HepG2 (cell line): ENCODE results near the gene GRIN3A. TPM values are rescaled to one million over a fixed set of nuclear protein-coding genes. Genes with fewer than 3 reads are reported as not detected.

Experiments used
- ATAC-seq: fragments of 200-7000 bp; cut with Tn5 transposase; 3 replicates; pipeline ENCODE4 v1.9.1; 2020; ENCODE audit warnings: mild to moderate bottlenecking, moderate library complexity
- BruUV-seq: library from RNA; stranded (reverse); fragments of 400-500 nt; replicated peaks from 2 replicates; lab custom pipeline; 2021; lab: Mats Ljungman, UMichigan
- CTCF ChIA-PET: fragments of 300-600 bp; formaldehyde crosslinking; extraction: SDS; loops from one replicate; lab custom pipeline; 2021; ENCODE audit warnings: low total read pairs, inconsistent platforms, low intra/inter-chr PET ratio; lab: Yijun Ruan, JAX
- POLR2A ChIA-PET: fragments of 350-600 bp; sonication (Branson Sonifier 250); formaldehyde crosslinking; loops from one replicate; lab custom pipeline; 2020; ENCODE audit warnings: antibody characterized with exemption, inconsistent platforms; lab: Yijun Ruan, JAX
- DNase-seq: peaks from one replicate; pipeline ENCODE4 v3.0.0-alpha.2; 2015; ENCODE audit warnings: low spot score
- FAIRE-seq: peaks from 3 replicates; lab custom pipeline; 2011; peaks lifted over from hg19 to GRCh38; lab: Jason Lieb, UNC
- H2AFZ ChIP-seq: one replicate; pipeline ENCODE4 v1.6.1; 2011; ENCODE audit warnings: low read length, inconsistent platforms
- H3K27ac ChIP-seq: fragments of 300-600 bp; 3 replicates; pipeline ENCODE4 v1.8.0; 2011; ENCODE audit warnings: mixed run types, mild to moderate bottlenecking, mixed read lengths, low read length, inconsistent platforms; ENCODE audit not compliant: insufficient read depth; ENCODE audit errors: extremely low read length
- H3K27me3 ChIP-seq, 2 experiments: fragments of 200-600 bp in 1 of 2; 2 replicates in 1 of 2; 3 replicates in 1 of 2; pipeline versions ENCODE4 v1.6.0 to v1.8.0; 2011; ENCODE audit warnings: low read length in 2 of 2, mild to moderate bottlenecking in 2 of 2, moderate library complexity in 2 of 2, inconsistent platforms in 1 of 2; ENCODE audit not compliant: insufficient read depth in 2 of 2, control insufficient read depth in 1 of 2
- H3K36me3 ChIP-seq, 2 experiments: fragments of 200-600 bp in 1 of 2; replicated peaks in 1 of 2; 2 replicates in 1 of 2; 3 replicates in 1 of 2; pipeline versions ENCODE4 v1.5.1 to v1.8.0; 2011; ENCODE audit warnings: low read length in 2 of 2, inconsistent platforms in 1 of 2; ENCODE audit not compliant: insufficient read depth in 2 of 2, control insufficient read depth in 1 of 2
- H3K4me1 ChIP-seq: 2 replicates; pipeline ENCODE4 v1.5.1; 2012; ENCODE audit warnings: low read length, inconsistent platforms; ENCODE audit not compliant: insufficient read depth
- H3K4me2 ChIP-seq: 2 replicates; pipeline ENCODE4 v1.6.0; 2011; ENCODE audit warnings: low read depth, low read length, inconsistent platforms
- H3K4me3 ChIP-seq, 3 experiments: fragments of 200-600 bp in 1 of 3; sonication (generic), shearing (Covaris generic) in 1 of 3; replicated peaks in 1 of 3; 2 replicates each; pipeline ENCODE4 v1.5.1; 2011 to 2016; ENCODE audit warnings: low read length in 3 of 3, inconsistent platforms in 2 of 3, low read depth in 2 of 3, mild to moderate bottlenecking in 2 of 3, control low read depth in 1 of 3, mixed read lengths in 1 of 3; ENCODE audit not compliant: insufficient read depth in 1 of 3
- H3K79me2 ChIP-seq: one replicate; pipeline ENCODE4 v1.6.1; 2011; ENCODE audit warnings: low read length, inconsistent platforms; ENCODE audit not compliant: insufficient read depth
- H3K9ac ChIP-seq: 2 replicates; pipeline ENCODE4 v1.6.0; 2011; ENCODE audit warnings: mild to moderate bottlenecking, low read depth, low read length, inconsistent platforms; ENCODE audit not compliant: insufficient read depth
- H3K9me3 ChIP-seq: 2 replicates; pipeline ENCODE4 v1.5.1; 2012; ENCODE audit warnings: mild to moderate bottlenecking, low read length
- H4K20me1 ChIP-seq: 2 replicates; pipeline ENCODE4 v1.6.0; 2011; ENCODE audit warnings: inconsistent platforms, mild to moderate bottlenecking, low read length, moderate library complexity; ENCODE audit not compliant: insufficient read depth
- FOXO4 ChIP-seq: sonication (generic); formaldehyde crosslinking; conservative IDR thresholded peaks from 2 replicates; pipeline ENCODE4 v1.8.1; 2023; ENCODE audit warnings: missing genetic modification reagents
- KDM2A ChIP-seq: sonication (generic); formaldehyde crosslinking; IDR thresholded peaks from 2 replicates; pipeline ENCODE4 v1.4.0; 2020; ENCODE audit warnings: low read depth, missing genetic modification reagents, borderline replicate concordance
- MYNN ChIP-seq: sonication (generic); formaldehyde crosslinking; IDR thresholded peaks from 2 replicates; pipeline ENCODE4 v1.4.0; 2020; ENCODE audit warnings: mild to moderate bottlenecking, low read depth, missing genetic modification reagents
- ZNF431 ChIP-seq: sonication (generic); formaldehyde crosslinking; IDR thresholded peaks from 2 replicates; pipeline ENCODE4 v1.9.0; 2022; ENCODE audit warnings: missing genetic modification reagents, low read depth, mild to moderate bottlenecking, borderline replicate concordance
- ZNF703 ChIP-seq: sonication (generic); formaldehyde crosslinking; IDR thresholded peaks from 2 replicates; pipeline ENCODE4 v1.5.1; 2020; ENCODE audit warnings: missing genetic modification reagents, mild to moderate bottlenecking, moderate library complexity, borderline replicate concordance
- ZNF841 ChIP-seq: sonication (generic); formaldehyde crosslinking; IDR thresholded peaks from 2 replicates; pipeline ENCODE4 v1.8.1; 2023; ENCODE audit warnings: missing genetic modification reagents, borderline replicate concordance
- WGBS: methylation state at CpG from one replicate; pipeline ENCODE4 v1.1.6; 2017; ENCODE audit warnings: low lambda C conversion rate; 5-methylcytosine and 5-hydroxymethylcytosine counted together
- in situ Hi-C: cut with HindIII; loops from 2 replicates; pipeline ENCODE4 v1.10.0; 2017; ENCODE audit warnings: low pct_unique_long_range_greater_than_20kb; ENCODE audit not compliant: extremely low pct_ligation_motif_present
- intact Hi-C: fragments of 100-400 bp; cut with micrococcal nuclease; formaldehyde crosslinking; loops from one replicate; pipeline ENCODE4 v1.10.0; 2022; ENCODE audit not compliant: unreplicated experiment
- polyA plus RNA-seq, 8 experiments: library from polyadenylated mRNA; depleted of rRNA in 3 of 8; stranded (reverse) in 7 of 8; unstranded in 1 of 8; fragments of >200 nt; fragmentation: Illumina TruSeq in 4 of 8; extraction: Trizol in 4 of 8; gene quantifications; 2 replicates each; pipeline versions ENCODE4 v1.2.1 to v1.2.3, GENCODE V29; 2011 to 2016; ENCODE audit warnings: low read depth in 4 of 8, missing spikeins in 1 of 8, mixed read lengths in 1 of 8; ENCODE audit not compliant: insufficient read depth in 1 of 8
- total RNA-seq, 5 experiments: library from RNA; depleted of rRNA; stranded (reverse); fragments of >200 nt; fragmentation: Illumina TruSeq; extraction: Trizol; gene quantifications; 2 replicates each; pipeline ENCODE4 v1.2.3, GENCODE V29; 2016; ENCODE audit warnings: low read depth in 1 of 5
- TF ChIP-seq, protein P1 (sequence below): sonication (generic); formaldehyde crosslinking; IDR thresholded peaks from 2 replicates; pipeline ENCODE4 v1.8.1; 2023; ENCODE audit warnings: mild to moderate bottlenecking, moderate library complexity, missing genetic modification reagents
- TF ChIP-seq, protein P2 (sequence below): IDR thresholded peaks from 2 replicates; pipeline ENCODE4 v1.6.1; 2012; ENCODE audit warnings: inconsistent platforms
- TF ChIP-seq, protein P3 (sequence below): sonication (generic); formaldehyde crosslinking; IDR thresholded peaks from one replicate; pipeline ENCODE4 v1.5.1; 2020; ENCODE audit warnings: mild to moderate bottlenecking, missing genetic modification reagents; ENCODE audit errors: not compliant biosample characterization
- TF ChIP-seq, protein P4 (sequence below): sonication (generic); formaldehyde crosslinking; IDR thresholded peaks from 2 replicates; pipeline ENCODE4 v1.4.0; 2020; ENCODE audit warnings: missing genetic modification reagents

GRIN3A gene
- total and polyA plus RNA-seq, 2 of the 13 experiments (the other 11 are each of a cell fraction or from before 2014, with no cell fraction given) = not detected

- TF ChIP-seq ZNF841 (CRISPR knock-in tag) (no peak), MYNN (CRISPR knock-in tag) (no peak)
- TF ChIP-seq, protein P1, sequence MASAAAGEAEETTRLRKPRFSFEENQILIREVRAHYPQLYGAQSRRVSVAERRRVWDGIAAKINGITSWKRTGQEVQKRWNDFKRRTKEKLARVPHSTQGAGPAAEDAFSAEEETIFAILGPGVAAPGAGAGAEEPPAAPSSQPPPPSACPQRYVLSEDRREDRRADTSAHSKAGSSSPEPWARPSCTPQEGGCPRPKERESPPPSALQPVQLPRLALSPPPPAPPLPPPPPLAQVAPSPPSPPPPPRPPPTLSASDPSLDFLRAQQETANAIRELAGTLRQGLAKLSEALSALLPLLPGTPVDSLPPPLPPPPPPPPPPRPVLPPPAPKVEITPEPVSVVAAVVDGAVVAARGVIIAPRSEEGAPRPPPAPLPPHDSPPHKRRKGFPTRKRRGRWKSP (CRISPR knock-in tag) = no peak
Observed at GRCh38 chr9:101564252-101564651, 174.2 kb downstream of the GRIN3A start (continued).

GRCh38 chr9:101562966-101563365, 175.5 kb downstream of the GRIN3A start:
- intact Hi-C loops (loop anchor here (10.0 kb wide), 1 partner anchor 448 kb away; no protein-coding TSS in a partner anchor), in situ Hi-C loops (no loop called here)
- H4K20me1 ChIP-seq = no peaks in the 10 kb centered on the region
- peaks cover 7 to 49% of the 10 kb centered on the region in 2 experiments for H3K36me3 ChIP-seq
- no peak overlapping the region for H3K27ac ChIP-seq
- H3K4me1 ChIP-seq = no peaks in the 10 kb centered on the region
- ATAC-seq = no peak
- H3K27me3 ChIP-seq = no peaks in the 10 kb centered on the region
- no peaks in the 10 kb centered on the region for H3K9me3 ChIP-seq
- H3K9ac ChIP-seq = no peak overlapping the region
- DNase-seq = no peak
- FAIRE-seq = no peak
- no peak overlapping the region for H3K4me2 ChIP-seq
- WGBS = 100% methylated on average over 1 of the region's 1 CpG
- BruUV-seq = no TSS peak
- H3K79me2 ChIP-seq = no peaks in the 10 kb centered on the region
- CTCF ChIA-PET = no interaction called here
- H2AFZ ChIP-seq = no peak overlapping the region
- POLR2A ChIA-PET = no interaction called here
- no peak overlapping the region for H3K4me3 ChIP-seq
- TF ChIP-seq KDM2A (no peak), ZNF703 (CRISPR knock-in tag) (no peak), ZNF431 (CRISPR knock-in tag) (no peak), FOXO4 (CRISPR knock-in tag) (no peak)
- TF ChIP-seq, protein P2, sequence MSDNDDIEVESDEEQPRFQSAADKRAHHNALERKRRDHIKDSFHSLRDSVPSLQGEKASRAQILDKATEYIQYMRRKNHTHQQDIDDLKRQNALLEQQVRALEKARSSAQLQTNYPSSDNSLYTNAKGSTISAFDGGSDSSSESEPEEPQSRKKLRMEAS = no peak
- TF ChIP-seq, protein P3, sequence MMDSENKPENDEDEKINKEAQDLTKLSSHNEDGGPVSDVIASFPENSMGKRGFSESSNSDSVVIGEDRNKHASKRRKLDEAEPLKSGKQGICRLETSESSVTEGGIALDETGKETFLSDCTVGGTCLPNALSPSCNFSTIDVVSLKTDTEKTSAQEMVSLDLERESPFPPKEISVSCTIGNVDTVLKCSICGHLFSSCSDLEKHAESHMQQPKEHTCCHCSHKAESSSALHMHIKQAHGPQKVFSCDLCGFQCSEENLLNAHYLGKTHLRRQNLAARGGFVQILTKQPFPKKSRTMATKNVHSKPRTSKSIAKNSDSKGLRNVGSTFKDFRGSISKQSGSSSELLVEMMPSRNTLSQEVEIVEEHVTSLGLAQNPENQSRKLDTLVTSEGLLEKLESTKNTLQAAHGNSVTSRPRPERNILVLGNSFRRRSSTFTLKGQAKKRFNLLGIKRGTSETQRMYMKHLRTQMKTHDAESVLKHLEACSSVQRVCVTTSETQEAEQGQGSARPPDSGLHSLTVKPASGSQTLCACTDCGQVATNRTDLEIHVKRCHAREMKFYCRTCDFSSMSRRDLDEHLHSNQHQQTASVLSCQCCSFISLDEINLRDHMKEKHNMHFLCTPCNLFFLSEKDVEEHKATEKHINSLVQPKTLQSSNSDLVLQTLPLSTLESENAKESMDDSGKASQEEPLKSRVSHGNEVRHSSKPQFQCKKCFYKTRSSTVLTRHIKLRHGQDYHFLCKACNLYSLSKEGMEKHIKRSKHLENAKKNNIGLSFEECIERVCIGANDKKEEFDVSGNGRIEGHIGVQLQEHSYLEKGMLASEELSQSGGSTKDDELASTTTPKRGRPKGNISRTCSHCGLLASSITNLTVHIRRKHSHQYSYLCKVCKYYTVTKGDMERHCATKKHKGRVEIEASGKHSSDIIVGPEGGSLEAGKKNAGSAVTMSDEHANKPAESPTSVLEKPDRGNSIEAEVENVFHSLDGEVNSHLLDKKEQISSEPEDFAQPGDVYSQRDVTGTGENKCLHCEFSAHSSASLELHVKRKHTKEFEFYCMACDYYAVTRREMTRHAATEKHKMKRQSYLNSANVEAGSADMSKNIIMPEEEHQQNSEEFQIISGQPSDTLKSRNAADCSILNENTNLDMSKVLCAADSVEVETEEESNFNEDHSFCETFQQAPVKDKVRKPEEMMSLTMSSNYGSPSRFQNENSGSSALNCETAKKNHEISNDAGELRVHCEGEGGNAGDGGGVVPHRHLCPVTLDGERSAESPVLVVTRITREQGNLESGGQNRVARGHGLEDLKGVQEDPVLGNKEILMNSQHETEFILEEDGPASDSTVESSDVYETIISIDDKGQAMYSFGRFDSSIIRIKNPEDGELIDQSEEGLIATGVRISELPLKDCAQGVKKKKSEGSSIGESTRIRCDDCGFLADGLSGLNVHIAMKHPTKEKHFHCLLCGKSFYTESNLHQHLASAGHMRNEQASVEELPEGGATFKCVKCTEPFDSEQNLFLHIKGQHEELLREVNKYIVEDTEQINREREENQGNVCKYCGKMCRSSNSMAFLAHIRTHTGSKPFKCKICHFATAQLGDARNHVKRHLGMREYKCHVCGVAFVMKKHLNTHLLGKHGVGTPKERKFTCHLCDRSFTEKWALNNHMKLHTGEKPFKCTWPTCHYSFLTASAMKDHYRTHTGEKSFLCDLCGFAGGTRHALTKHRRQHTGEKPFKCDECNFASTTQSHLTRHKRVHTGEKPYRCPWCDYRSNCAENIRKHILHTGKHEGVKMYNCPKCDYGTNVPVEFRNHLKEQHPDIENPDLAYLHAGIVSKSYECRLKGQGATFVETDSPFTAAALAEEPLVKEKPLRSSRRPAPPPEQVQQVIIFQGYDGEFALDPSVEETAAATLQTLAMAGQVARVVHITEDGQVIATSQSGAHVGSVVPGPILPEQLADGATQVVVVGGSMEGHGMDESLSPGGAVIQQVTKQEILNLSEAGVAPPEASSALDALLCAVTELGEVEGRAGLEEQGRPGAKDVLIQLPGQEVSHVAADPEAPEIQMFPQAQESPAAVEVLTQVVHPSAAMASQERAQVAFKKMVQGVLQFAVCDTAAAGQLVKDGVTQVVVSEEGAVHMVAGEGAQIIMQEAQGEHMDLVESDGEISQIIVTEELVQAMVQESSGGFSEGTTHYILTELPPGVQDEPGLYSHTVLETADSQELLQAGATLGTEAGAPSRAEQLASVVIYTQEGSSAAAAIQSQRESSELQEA = no peak
- TF ChIP-seq, protein P4, sequence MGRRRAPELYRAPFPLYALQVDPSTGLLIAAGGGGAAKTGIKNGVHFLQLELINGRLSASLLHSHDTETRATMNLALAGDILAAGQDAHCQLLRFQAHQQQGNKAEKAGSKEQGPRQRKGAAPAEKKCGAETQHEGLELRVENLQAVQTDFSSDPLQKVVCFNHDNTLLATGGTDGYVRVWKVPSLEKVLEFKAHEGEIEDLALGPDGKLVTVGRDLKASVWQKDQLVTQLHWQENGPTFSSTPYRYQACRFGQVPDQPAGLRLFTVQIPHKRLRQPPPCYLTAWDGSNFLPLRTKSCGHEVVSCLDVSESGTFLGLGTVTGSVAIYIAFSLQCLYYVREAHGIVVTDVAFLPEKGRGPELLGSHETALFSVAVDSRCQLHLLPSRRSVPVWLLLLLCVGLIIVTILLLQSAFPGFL (CRISPR knock-in tag) = no peak
